T-helper 2 cell treated with Interferon-gamma antibody and Interleukin-4, amounts not matched to agents 5 μg/mL and 100 μg/mL, for 36 hours (primary cell): ENCODE results near the gene EXOC3L4.

Source experiments
- DNase-seq: peaks from one replicate; pipeline ENCODE4 v3.0.0; 2021; ENCODE audit warnings: low spot score
- H3K27ac Mint-ChIP-seq: one replicate; pipeline ENCODE4 v1.8.0; 2021; ENCODE audit warnings: mild to moderate bottlenecking, mixed read lengths
- H3K27me3 Mint-ChIP-seq: one replicate; pipeline ENCODE4 v1.8.0; 2021; ENCODE audit warnings: low read depth, mixed read lengths
- H3K36me3 Mint-ChIP-seq: one replicate; pipeline ENCODE4 v1.8.0; 2021; ENCODE audit warnings: low read depth, mixed read lengths
- H3K4me1 Mint-ChIP-seq: one replicate; pipeline ENCODE4 v1.8.0; 2021; ENCODE audit warnings: low read depth, mixed read lengths
- H3K4me3 Mint-ChIP-seq: one replicate; pipeline ENCODE4 v1.8.0; 2022; ENCODE audit warnings: mild to moderate bottlenecking, moderate library complexity, mixed read lengths
- H3K9me3 Mint-ChIP-seq: one replicate; pipeline ENCODE4 v1.8.0; 2021; ENCODE audit warnings: mixed read lengths

The EXOC3L4 gene

DNA sequence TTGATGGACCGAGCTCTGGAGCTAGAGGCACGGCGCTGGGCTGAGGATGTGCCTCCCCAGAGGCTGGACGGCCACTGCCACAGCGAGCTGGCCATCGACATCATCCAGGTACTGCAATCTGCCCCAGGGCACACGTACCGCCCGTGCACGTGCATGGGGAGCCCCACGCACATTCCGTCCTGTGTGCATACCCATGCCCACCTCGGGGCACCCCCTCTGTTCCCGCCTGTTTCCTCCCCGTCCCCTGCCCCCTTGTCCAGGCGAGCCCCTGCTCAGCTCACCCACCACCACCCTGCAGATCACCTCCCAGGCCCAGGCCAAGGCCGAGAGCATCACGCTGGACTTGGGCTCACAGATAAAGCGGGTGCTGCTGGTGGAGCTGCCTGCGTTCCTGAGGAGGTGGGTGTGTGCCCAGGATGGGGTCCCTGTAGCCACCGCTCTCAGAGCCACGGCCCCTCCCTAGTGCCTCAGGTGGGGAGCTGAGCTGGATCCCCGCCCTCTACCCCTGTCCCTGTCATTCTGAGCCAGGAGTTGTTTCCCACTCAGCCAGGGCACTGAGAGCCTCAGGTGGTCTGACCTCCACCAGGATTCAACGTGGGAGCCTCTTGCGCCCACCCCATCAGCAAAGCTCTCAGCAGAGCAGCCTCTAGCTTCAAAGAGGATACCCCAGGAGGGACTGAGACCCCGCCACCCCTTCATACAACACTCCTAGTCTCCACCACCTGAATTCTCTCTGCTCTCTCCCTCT lies 35.7 kb downstream of the EXOC3L4 start:
- Mint-ChIP-seq H3K27ac (no peak overlapping the region), H3K27me3 (no peaks in the 10 kb centered on the region), H3K4me1 (no peaks in the 10 kb centered on the region), H3K9me3 (no peaks in the 10 kb centered on the region), H3K4me3 (no peak overlapping the region), H3K36me3 (no peaks in the 10 kb centered on the region)
- DNase-seq, result no peak

DNA sequence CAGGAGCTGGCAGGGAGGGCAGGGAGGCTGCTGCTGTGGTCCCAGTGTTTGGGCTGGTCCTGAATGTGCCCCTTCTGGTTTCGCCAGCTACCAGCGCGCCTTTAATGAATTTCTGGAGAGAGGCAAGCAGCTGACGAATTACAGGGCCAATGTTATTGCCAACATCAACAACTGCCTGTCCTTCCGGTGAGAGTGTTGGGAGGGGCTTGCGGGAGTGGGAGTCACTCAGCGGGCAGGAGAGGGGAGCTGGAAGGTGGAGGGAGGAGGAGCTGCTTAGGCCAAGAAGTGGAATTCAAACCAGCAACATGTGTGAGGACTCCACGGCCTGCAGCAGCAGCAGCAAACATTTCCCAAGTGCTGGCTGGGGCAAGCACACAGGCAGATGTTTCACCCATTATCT lies 36.4 kb downstream of the EXOC3L4 start:
- no peaks in the 10 kb centered on the region for H3K27me3 Mint-ChIP-seq
- no peak overlapping the region for H3K4me3 Mint-ChIP-seq
- H3K4me1 Mint-ChIP-seq, result no peaks in the 10 kb centered on the region
- H3K27ac Mint-ChIP-seq, result no peak overlapping the region
- H3K9me3 Mint-ChIP-seq, result no peaks in the 10 kb centered on the region
- no peak for DNase-seq
- H3K36me3 Mint-ChIP-seq, result no peaks in the 10 kb centered on the region

- Mint-ChIP-seq H3K27ac (no peak overlapping the region), H3K36me3 (no peaks in the 10 kb centered on the region), H3K4me3 (no peak overlapping the region), H3K27me3 (no peaks in the 10 kb centered on the region), H3K9me3 (no peaks in the 10 kb centered on the region), H3K4me1 (no peaks in the 10 kb centered on the region)
- DNase-seq, result no peak
Measured at GRCh38 chr14:103131580-103131979, 37.1 kb downstream of the EXOC3L4 start.

- DNase-seq, result no peak
- no peaks in the 10 kb centered on the region for H3K9me3 Mint-ChIP-seq
Measured at GRCh38 chr14:103132381-103133209, 38.1 kb downstream of the EXOC3L4 start.

DNA sequence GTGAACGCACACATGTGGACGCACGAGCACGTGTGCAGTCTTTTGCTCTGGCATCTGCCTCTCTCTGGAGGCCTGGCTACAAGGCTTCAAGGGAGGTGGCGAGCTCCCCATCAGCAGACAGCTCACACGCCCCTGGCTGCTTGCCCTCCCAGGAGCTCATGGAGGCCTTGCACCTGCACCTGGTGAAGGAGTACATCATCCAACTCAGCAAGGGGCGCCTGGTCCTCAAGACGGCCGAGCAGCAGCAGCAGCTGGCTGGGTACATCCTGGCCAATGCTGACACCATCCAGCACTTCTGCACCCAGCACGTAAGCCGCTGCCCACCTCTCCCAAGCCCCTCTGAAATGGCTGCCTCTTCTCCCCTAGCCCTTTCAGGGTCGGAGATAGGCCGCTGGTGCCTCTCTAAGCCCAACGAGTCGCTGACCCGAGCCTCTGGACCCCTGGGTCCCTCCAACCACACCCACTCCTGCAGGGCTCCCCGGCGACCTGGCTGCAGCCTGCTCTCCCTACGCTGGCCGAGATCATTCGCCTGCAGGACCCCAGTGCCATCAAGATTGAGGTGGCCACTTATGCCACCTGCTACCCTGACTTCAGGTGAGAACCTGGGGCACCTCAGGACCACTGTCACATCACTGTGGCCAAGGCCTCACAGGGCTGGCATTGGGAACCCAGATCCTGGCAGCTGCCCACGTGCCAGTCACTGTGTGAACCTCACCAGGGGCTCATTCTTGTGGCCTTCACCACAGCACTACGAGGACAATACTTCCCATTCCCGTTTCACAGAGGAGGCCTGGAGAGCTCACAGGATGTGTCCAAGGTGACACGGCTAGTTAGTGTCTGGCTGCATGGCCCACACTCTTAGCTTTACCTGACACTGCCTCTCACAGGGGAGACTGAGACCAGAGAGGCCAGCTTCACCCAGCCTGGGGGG lies 39.0 kb downstream of the EXOC3L4 start:
- Mint-ChIP-seq H3K27ac (no peak overlapping the region), H3K36me3 (no peaks in the 10 kb centered on the region), H3K4me1 (no peaks in the 10 kb centered on the region), H3K4me3 (no peak overlapping the region), H3K27me3 (peaks cover 2% of the 10 kb centered on the region), H3K9me3 (no peaks in the 10 kb centered on the region)
- DNase-seq, result no peak

More at GRCh38 chr14:103132381-103133209, 38.1 kb downstream of the EXOC3L4 start:
- no peak overlapping the region for H3K4me3 Mint-ChIP-seq
- peaks cover under 1% of the 10 kb centered on the region for H3K27me3 Mint-ChIP-seq
- no peaks in the 10 kb centered on the region for H3K4me1 Mint-ChIP-seq
- no peak overlapping the region for H3K27ac Mint-ChIP-seq
- no peaks in the 10 kb centered on the region for H3K36me3 Mint-ChIP-seq

- DNase-seq, result no peak
- H3K9me3 Mint-ChIP-seq, result no peaks in the 10 kb centered on the region
- peaks cover 2% of the 10 kb centered on the region for H3K27me3 Mint-ChIP-seq
- no peak overlapping the region for H3K4me3 Mint-ChIP-seq
- H3K4me1 Mint-ChIP-seq, result no peaks in the 10 kb centered on the region
- no peak overlapping the region for H3K27ac Mint-ChIP-seq
- no peaks in the 10 kb centered on the region for H3K36me3 Mint-ChIP-seq
Measured at GRCh38 chr14:103134405-103134804, 39.9 kb downstream of the EXOC3L4 start.

DNA sequence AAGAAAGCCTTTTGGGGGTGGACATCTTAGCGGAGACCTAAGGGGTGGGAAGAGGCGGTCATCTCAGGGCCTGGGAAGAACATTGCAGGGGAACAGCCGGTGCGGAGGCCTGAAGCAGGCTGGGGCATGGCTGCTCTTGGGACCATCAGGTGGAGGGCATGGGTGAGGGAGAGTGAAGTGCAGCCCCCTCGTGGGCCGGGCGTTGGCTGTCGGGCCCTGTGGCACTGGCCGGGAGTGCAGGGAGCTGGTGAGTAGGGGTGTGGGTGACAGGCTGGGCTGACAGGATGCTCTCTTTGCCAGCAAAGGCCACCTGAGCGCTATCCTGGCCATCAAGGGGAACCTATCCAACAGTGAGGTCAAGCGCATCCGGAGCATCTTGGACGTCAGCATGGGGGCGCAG lies 40.4 kb downstream of the EXOC3L4 start:
- H3K4me3 Mint-ChIP-seq, result no peak overlapping the region
- H3K36me3 Mint-ChIP-seq, result no peaks in the 10 kb centered on the region
- DNase-seq, result no peak
- no peaks in the 10 kb centered on the region for H3K9me3 Mint-ChIP-seq
- H3K27me3 Mint-ChIP-seq, result peaks cover 2% of the 10 kb centered on the region
- H3K4me1 Mint-ChIP-seq, result no peaks in the 10 kb centered on the region
- no peak overlapping the region for H3K27ac Mint-ChIP-seq

DNA sequence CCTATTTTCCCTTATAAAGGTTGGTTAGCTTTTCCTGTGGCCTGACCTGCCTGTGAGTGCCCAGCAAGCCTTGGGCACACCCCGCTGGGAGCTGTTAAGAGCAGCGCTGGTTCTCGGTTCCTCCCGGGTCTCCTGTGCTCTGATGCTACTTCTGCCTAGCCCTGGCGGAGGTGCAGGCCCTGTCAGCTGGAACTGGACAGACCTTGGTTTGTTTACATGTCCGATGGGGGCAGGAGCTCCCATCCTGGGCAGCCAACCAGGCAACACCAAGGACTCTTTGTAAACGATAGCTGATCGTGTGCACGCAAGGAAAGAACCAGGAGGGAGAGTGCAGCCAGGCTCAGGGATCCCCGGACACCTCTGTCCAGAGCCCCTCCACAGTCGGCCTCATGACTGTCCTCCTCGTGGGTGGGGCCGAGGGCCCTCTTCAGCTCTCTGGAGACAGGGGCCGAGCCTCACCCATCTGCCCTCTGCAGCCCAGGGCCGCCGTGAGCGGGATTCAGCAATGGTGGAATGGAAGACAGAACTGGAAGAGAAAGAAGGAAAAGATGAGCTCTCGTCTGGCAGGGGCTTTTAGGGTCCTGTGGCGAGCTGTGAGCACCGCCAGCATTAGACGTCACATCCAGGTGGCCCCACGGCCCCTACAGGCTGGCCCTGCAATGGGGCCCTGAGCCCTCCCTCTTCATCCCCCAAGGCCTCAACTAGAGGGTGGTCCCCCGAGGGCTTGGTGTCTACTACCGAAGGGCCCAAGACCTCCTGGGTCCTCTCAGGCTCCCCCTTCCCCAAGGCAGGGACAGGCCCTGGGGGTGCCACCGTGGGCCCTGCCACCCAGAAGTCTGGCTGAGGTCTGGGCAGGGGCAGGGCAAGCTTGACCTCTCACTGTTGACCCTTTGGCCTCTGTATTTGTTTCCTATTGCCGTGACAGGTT lies 41.1 kb downstream of the EXOC3L4 start:
- H3K4me3 Mint-ChIP-seq, result no peak overlapping the region
- H3K36me3 Mint-ChIP-seq, result no peaks in the 10 kb centered on the region
- DNase-seq, result no peak
- H3K27me3 Mint-ChIP-seq, result peaks cover 3% of the 10 kb centered on the region
- H3K9me3 Mint-ChIP-seq, result no peaks in the 10 kb centered on the region
- peaks cover 3% of the 10 kb centered on the region for H3K4me1 Mint-ChIP-seq
- H3K27ac Mint-ChIP-seq, result no peak overlapping the region

GRCh38 chr14:103136388-103137271 lies 42.1 kb downstream of the EXOC3L4 start:
- Mint-ChIP-seq H3K4me3 (no peak overlapping the region), H3K27ac (no peak overlapping the region), H3K27me3 (peaks cover 5% of the 10 kb centered on the region), H3K9me3 (no peaks in the 10 kb centered on the region), H3K4me1 (peaks cover 5% of the 10 kb centered on the region), H3K36me3 (no peaks in the 10 kb centered on the region)
- DNase-seq, result no peak

- no peaks in the 10 kb centered on the region for H3K9me3 Mint-ChIP-seq
- H3K36me3 Mint-ChIP-seq, result no peaks in the 10 kb centered on the region
- peaks cover 5% of the 10 kb centered on the region for H3K4me1 Mint-ChIP-seq
- no peak overlapping the region for H3K27ac Mint-ChIP-seq
- H3K4me3 Mint-ChIP-seq, result no peak overlapping the region
- DNase-seq, result no peak
- H3K27me3 Mint-ChIP-seq, result peaks cover 5% of the 10 kb centered on the region
Measured at GRCh38 chr14:103137689-103138300, 43.3 kb downstream of the EXOC3L4 start.

- DNase-seq, result no peak
- H3K27me3 Mint-ChIP-seq, result peaks cover 5% of the 10 kb centered on the region
- H3K9me3 Mint-ChIP-seq, result no peaks in the 10 kb centered on the region
- H3K36me3 Mint-ChIP-seq, result no peaks in the 10 kb centered on the region
- no peak overlapping the region for H3K27ac Mint-ChIP-seq
- H3K4me1 Mint-ChIP-seq, result peaks cover 5% of the 10 kb centered on the region
- H3K4me3 Mint-ChIP-seq, result no peak overlapping the region
Measured at GRCh38 chr14:103138301-103139131, 44.0 kb downstream of the EXOC3L4 start.
